Pancreas (tissue), 10 donors: ENCODE measurements around the gene MYH6. TPM values are rescaled to one million over a fixed set of nuclear protein-coding genes. Genes with fewer than 3 reads are reported as not detected.

ENCODE experiments used
- ATAC-seq, 4 donors: fragments of 200-7000 bp; cut with Tn5 transposase; one replicate each; pipeline versions ENCODE4 v1.8.0 to v1.9.1; 2020; ENCODE audit warnings: mild to moderate bottlenecking in 4 of 4, moderate library complexity in 4 of 4
- DNase-seq, 6 donors: peaks; one replicate each; pipeline ENCODE4 v3.0.0-alpha.2; 2020
- FAIRE-seq: peaks from 2 replicates; lab custom pipeline; 2012; peaks lifted over from hg19 to GRCh38; lab: Jason Lieb, UNC
- H3K27ac ChIP-seq, 4 donors: fragments of 200-600 bp; sonication (generic); 1 replicate in 3 of 4; 2 replicates in 1 of 4; pipeline versions ENCODE4 v1.5.0 to v1.8.0; 2020
- H3K27me3 ChIP-seq, 4 donors: fragments of 200-600 bp; one replicate each; pipeline ENCODE4 v1.8.0; 2021
- H3K36me3 ChIP-seq, 3 donors: fragments of 200-600 bp; sonication (generic) in 1 of 3; one replicate each; pipeline versions ENCODE4 v1.5.0 to v1.8.0; 2020 to 2021
- H3K4me1 ChIP-seq, 3 donors: fragments of 200-600 bp; one replicate each; pipeline ENCODE4 v1.8.0; 2021
- H3K4me3 ChIP-seq, 4 donors: fragments of 200-600 bp; sonication (generic) in 2 of 4; one replicate each; pipeline versions ENCODE4 v1.5.0 to v1.8.0; 2020 to 2021
- H3K9me3 ChIP-seq, 4 donors: fragments of 200-600 bp; one replicate each; pipeline ENCODE4 v1.8.0; 2021
- CTCF ChIP-seq, 4 donors: fragments of 200-600 bp; sonication (generic) in 3 of 4; IDR thresholded peaks; one replicate each; pipeline versions ENCODE4 v1.5.0 to v1.8.0; 2021; ENCODE audit warnings: antibody characterized with exemption in 4 of 4
- WGBS, 2 donors: extraction: QIAGEN DNeasy Blood & Tissue Kit; methylation state at CpG; one replicate each; pipeline ENCODE4 v1.1.7; 2013; 5-methylcytosine and 5-hydroxymethylcytosine counted together
- intact Hi-C, 3 donors: fragments of 100-400 bp; cut with DNase I; formaldehyde crosslinking; loops; one replicate each; pipeline versions ENCODE4 v1.11.1 to v1.14.2; 2022
- polyA plus RNA-seq, 2 donors: library from polyadenylated mRNA; stranded (reverse); fragments of 200-250 nt; gene quantifications; one replicate each; pipeline ENCODE4 v1.2.3, GENCODE V29; 2013
- total RNA-seq, 6 donors: library from RNA; stranded (reverse); fragmentation: NEBNext Ultra II Directional in 4 of 6; extraction: Animal tissue kit (Norgen Biotek cat#: 25700) in 4 of 6; gene quantifications; one replicate each; pipeline versions ENCODE4 v1.2.1 to v1.2.4, GENCODE V29; 2021 to 2023
- donor health status: healthy with polysubstance abuse.
- donor health status: DM: no; HTN: no; CAD: no; lungs with moderate emphysema.
- donor health status: DM: no; HTN: no; CAD: no.
- donor health status: control.
- donor health status: control.
- donor health status: Bipolar disorder and iron deficiency.
- donor health status: DM: yes; HTN: yes; CAD: no.
- donor health status: DM: no; HTN: no; CAD: no.
- donor health status: DM: no; HTN: no; CAD: no.
- donor health status: DM: yes; HTN: yes; CAD: no.

The MYH6 gene
- total and polyA plus RNA-seq, 8 donors = 0.03 to 0.72 (median 0.11) TPM; not detected in 2

DNA sequence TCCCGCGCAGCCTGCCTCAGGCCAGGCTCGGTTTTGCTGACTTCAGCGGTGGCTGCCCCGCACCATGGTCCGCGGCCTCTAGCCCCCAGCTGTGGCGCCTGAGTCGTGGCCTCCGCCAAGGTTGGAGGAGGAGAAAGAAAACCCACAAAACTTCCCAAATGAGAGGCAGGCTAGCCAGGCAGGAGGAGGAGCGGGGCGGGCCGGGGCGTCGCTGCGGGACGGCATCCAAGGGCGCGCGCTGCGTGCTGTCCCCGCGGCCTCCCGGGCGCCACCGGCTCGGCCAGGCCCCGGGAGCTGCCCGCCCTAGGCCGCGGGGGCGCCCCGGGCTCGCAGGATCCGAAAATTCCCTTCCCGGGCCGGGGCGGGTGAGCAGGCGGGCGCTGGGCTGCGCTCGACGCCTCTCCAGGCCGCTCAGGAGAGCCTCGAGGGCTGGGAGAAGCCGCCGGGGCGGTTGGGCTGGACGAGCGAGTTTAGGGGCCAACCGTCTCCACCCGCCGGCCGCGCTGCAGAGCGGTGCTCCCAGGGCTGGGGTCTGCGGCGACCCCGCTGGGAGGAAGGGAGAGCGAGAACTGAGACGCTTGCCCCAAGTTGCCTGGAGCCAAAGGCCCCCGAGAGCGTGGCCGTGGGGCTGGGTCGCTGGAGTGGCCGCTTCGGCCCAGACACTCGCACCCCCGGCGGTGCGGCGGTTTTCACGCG, 42.9 kb downstream of the MYH6 start, which contains the start of gene EFS:
EFS (minus strand) TSS at position 137 of the 696 bp plus-strand sequence. CDS start 147 bp downstream, outside the sequence.
- FAIRE-seq (no peak), ATAC-seq (peak; percentile 37 to 54 (median 44)), DNase-seq (peak in 1 of 6 donors; percentile 55)
- TF ChIP-seq CTCF (IDR thresholded peaks at IDR 0.05) = no peak
- Histone ChIP-seq H3K27ac (peak within 1 kb of the TSS in 3 of 4 donors; percentile 3 to 33 (median 27)), H3K4me1 (no peaks in the 10 kb centered on the region), H3K4me3 (peak within 1 kb of the TSS in 2 of 4 donors; percentile 14 to 31), H3K27me3 (peaks cover 0 to 9% (median 0%) of the 10 kb centered on the region in 4 donors), H3K36me3 (no peaks in the 10 kb centered on the region), H3K9me3 (no peaks in the 10 kb centered on the region)
- 15 to 17% methylated on average over 50 to 74 of the region's 74 CpGs for WGBS, 2 donors
- intact Hi-C loops = no loop called here

GRCh38 chr14:23364164-23365035, 43.7 kb downstream of the MYH6 start:
- intact Hi-C loops = no loop called here
- TF ChIP-seq CTCF (IDR thresholded peaks at IDR 0.05) = no peak
- no peaks in the 10 kb centered on the region for H3K9me3 ChIP-seq
- H3K4me1 ChIP-seq = no peaks in the 10 kb centered on the region
- 57 to 63% methylated on average over 20 to 21 of the region's 21 CpGs for WGBS, 2 donors
- peak overlapping the region in 2 of 4 donors; percentile 27 to 33 for H3K27ac ChIP-seq
- H3K4me3 ChIP-seq = peak overlapping the region in 2 of 4 donors; percentile 14 to 31
- no peak for ATAC-seq
- no peak for FAIRE-seq
- no peak for DNase-seq
- H3K36me3 ChIP-seq = no peaks in the 10 kb centered on the region
- H3K27me3 ChIP-seq = peaks cover 0 to 9% (median 0%) of the 10 kb centered on the region in 4 donors

DNA sequence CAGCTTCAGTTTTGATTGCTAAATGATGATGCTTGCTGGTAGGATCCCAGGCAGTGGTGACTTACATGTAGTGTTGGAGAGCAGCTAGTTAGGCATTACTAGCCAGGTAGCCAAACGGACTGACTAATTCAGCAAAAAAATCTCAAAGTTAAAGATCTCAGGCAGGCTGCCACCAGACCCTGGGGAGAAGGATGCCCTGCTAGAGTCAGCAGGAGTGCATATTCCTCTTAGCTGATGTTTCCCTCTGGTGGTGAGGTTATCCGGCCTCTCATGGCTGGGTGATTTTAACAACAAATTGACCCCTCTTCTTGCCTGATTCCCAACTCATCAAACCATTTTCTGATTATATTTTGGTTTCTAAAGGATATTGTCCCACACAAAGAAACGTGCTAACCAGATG, 45.9 kb downstream of the MYH6 start:
- no peaks in the 10 kb centered on the region for H3K4me1 ChIP-seq
- H3K27me3 ChIP-seq = peaks cover 0 to 9% (median 0%) of the 10 kb centered on the region in 4 donors
- WGBS, 2 donors = 60 to 64% methylated on average over 3 of the region's 3 CpGs
- FAIRE-seq (no peak), DNase-seq (no peak), ATAC-seq (no peak)
- no peaks in the 10 kb centered on the region for H3K36me3 ChIP-seq
- TF ChIP-seq CTCF (IDR thresholded peaks at IDR 0.05) = no peak
- no peak overlapping the region for H3K4me3 ChIP-seq
- H3K27ac ChIP-seq = no peak overlapping the region
- intact Hi-C loops = no loop called here
- H3K9me3 ChIP-seq = no peaks in the 10 kb centered on the region

DNA sequence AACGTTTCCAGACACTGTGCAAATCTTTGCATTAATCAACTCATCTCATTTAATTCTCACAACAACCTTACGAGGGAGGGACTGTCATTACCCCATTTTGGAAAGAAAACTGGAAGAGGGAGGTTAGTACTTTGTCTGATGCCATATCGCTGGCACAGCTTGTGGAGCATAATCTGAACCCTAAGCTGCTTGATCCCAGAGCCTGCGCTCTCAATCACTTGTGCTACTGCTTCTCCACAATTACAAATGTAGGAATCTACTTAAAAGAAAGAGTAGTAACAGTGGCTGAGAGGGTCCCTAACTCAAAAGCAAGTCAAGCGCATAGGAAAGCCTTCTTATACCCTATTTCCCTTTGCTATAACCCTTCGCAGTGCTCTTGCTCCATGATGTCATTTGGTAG, 46.3 kb downstream of the MYH6 start:
- 73 to 84% methylated on average over 6 of the region's 6 CpGs for WGBS, 2 donors
- Histone ChIP-seq H3K27ac (no peak overlapping the region), H3K27me3 (peaks cover 0 to 9% (median 0%) of the 10 kb centered on the region in 4 donors), H3K4me1 (no peaks in the 10 kb centered on the region), H3K9me3 (no peaks in the 10 kb centered on the region), H3K36me3 (no peaks in the 10 kb centered on the region), H3K4me3 (no peak overlapping the region)
- DNase-seq = no peak
- FAIRE-seq = no peak
- TF ChIP-seq CTCF (IDR thresholded peaks at IDR 0.05) = no peak
- ATAC-seq = no peak
- intact Hi-C loops = no loop called here
